Hepatocyte (in vitro differentiated cells): Measurements from ENCODE around the gene CYP27C1. TPM values are rescaled to one million over a fixed set of nuclear protein-coding genes. Genes with fewer than 3 reads are reported as not detected.
A peak's percentile ranks its signal among the peaks of the same experiment; 100 is the strongest.

ENCODE experiments used
- DNase-seq: peaks from one replicate; pipeline ENCODE4 v3.0.0-alpha.2; 2016; ENCODE audit warnings: low spot score
- H2AFZ ChIP-seq: fragments of 200-600 bp; sonication (generic); 2 replicates; pipeline ENCODE4 v1.6.0; 2016; ENCODE audit warnings: antibody characterized with exemption, mild to moderate bottlenecking
- H3K27ac ChIP-seq: fragments of 200-600 bp; sonication (generic); 2 replicates; pipeline ENCODE4 v1.5.1; 2016; ENCODE audit warnings: mild to moderate bottlenecking
- H3K27me3 ChIP-seq: fragments of 200-600 bp; sonication (generic); 2 replicates; pipeline ENCODE4 v1.6.1; 2016
- H3K36me3 ChIP-seq: fragments of 200-600 bp; sonication (generic); replicated peaks from 2 replicates; pipeline ENCODE4 v1.5.1; 2016; ENCODE audit warnings: low read depth; ENCODE audit not compliant: insufficient read depth
- H3K4me1 ChIP-seq: fragments of 200-600 bp; sonication (generic); 2 replicates; pipeline ENCODE4 v1.5.1; 2016; ENCODE audit warnings: mild to moderate bottlenecking, moderate library complexity; ENCODE audit not compliant: insufficient read depth
- H3K4me2 ChIP-seq: fragments of 200-600 bp; sonication (generic); 2 replicates; pipeline ENCODE4 v1.6.0; 2016
- H3K4me3 ChIP-seq: fragments of 200-600 bp; sonication (generic); 2 replicates; pipeline ENCODE4 v1.5.1; 2016; ENCODE audit warnings: mild to moderate bottlenecking
- H3K79me2 ChIP-seq: fragments of 200-600 bp; sonication (generic); 2 replicates; pipeline ENCODE4 v1.6.0; 2017; ENCODE audit warnings: mild to moderate bottlenecking
- H3K9me2 ChIP-seq: fragments of 200-600 bp; sonication (generic); replicated peaks from 2 replicates; pipeline ENCODE4 v1.6.0; 2017; ENCODE audit warnings: mild to moderate bottlenecking; ENCODE audit not compliant: insufficient read depth
- H3K9me3 ChIP-seq: fragments of 200-600 bp; sonication (generic); 2 replicates; pipeline ENCODE4 v1.5.1; 2016; ENCODE audit warnings: low read depth, mild to moderate bottlenecking
- H4K20me1 ChIP-seq: fragments of 200-600 bp; sonication (generic); 2 replicates; pipeline ENCODE4 v1.6.0; 2016; ENCODE audit warnings: mild to moderate bottlenecking; ENCODE audit not compliant: insufficient read depth, poor library complexity, severe bottlenecking
- CTCF ChIP-seq: fragments of 200-600 bp; sonication (generic); IDR thresholded peaks from 2 replicates; pipeline ENCODE4 v1.5.1; 2016; ENCODE audit warnings: antibody characterized with exemption, mild to moderate bottlenecking; ENCODE audit not compliant: poor library complexity
- EZH2 ChIP-seq: fragments of 200-600 bp; sonication (generic); IDR thresholded peaks from 2 replicates; pipeline ENCODE4 v1.6.1; 2016; ENCODE audit warnings: antibody characterized with exemption, mild to moderate bottlenecking, borderline replicate concordance
- EZH2phosphoT487 ChIP-seq: fragments of 200-600 bp; sonication (generic); IDR thresholded peaks from one replicate; pipeline ENCODE4 v1.6.1; 2018; ENCODE audit warnings: antibody characterized with exemption, mild to moderate bottlenecking, low read depth, moderate library complexity; ENCODE audit not compliant: unreplicated experiment, severe bottlenecking
- WGBS: methylation state at CpG from one replicate; pipeline ENCODE4 v1.1.6; 2016; ENCODE audit warnings: low lambda C conversion rate; ENCODE audit errors: missing lambda C conversion rate; 5-methylcytosine and 5-hydroxymethylcytosine counted together
- polyA plus RNA-seq: library from polyadenylated mRNA; unstranded; fragments of >200 nt; fragmentation: Nextera tagmentation; extraction: Ambion mirVana; gene quantifications from 2 replicates; pipeline ENCODE4 v1.2.1, GENCODE V29; 2016
- total RNA-seq: library from RNA; depleted of rRNA; stranded (reverse); fragments of >200 nt; gene quantifications from 2 replicates; pipeline ENCODE4 v1.2.3, GENCODE V29; 2014

Gene CYP27C1
- total and polyA plus RNA-seq, 2 experiments from 2014 or later: 1.2 to 1.4 TPM

GRCh38 chr2:127140538-127140937 is 79.6 kb downstream of the CYP27C1 start:
- peak overlapping the region; percentile 43 for H3K27ac ChIP-seq
- DNase-seq: no peak

GRCh38 chr2:127139766-127140165 is 80.3 kb downstream of the CYP27C1 start:
- DNase-seq: no peak
- 85% methylated on average over 2 of the region's 2 CpGs for WGBS
- H4K20me1 ChIP-seq: no peaks in the 10 kb centered on the region
- H3K4me1 ChIP-seq: peaks cover 4% of the 10 kb centered on the region
- H3K36me3 ChIP-seq: no peaks in the 10 kb centered on the region
- no peak overlapping the region for H3K27ac ChIP-seq
- no peaks in the 10 kb centered on the region for H3K79me2 ChIP-seq
- TF ChIP-seq EZH2 (no peak), CTCF (no peak), EZH2phosphoT487 (no peak)
- H3K9me2 ChIP-seq: no peaks in the 10 kb centered on the region
- no peaks in the 10 kb centered on the region for H3K9me3 ChIP-seq
- H3K4me2 ChIP-seq: no peak overlapping the region
- no peak overlapping the region for H2AFZ ChIP-seq
- no peaks in the 10 kb centered on the region for H3K27me3 ChIP-seq
- H3K4me3 ChIP-seq: no peak overlapping the region

More at GRCh38 chr2:127140538-127140937, 79.6 kb downstream of the CYP27C1 start:
- WGBS: 60% methylated on average over 13 of the region's 13 CpGs
- no peaks in the 10 kb centered on the region for H3K27me3 ChIP-seq
- no peak for TF ChIP-seq EZH2
- no peak for TF ChIP-seq EZH2phosphoT487
- TF ChIP-seq CTCF: no peak
- H3K4me2 ChIP-seq: no peak overlapping the region
- no peak overlapping the region for H3K4me3 ChIP-seq
- no peaks in the 10 kb centered on the region for H3K9me3 ChIP-seq
- no peaks in the 10 kb centered on the region for H3K36me3 ChIP-seq
- no peaks in the 10 kb centered on the region for H3K79me2 ChIP-seq
- no peaks in the 10 kb centered on the region for H4K20me1 ChIP-seq
- H3K4me1 ChIP-seq: peaks cover under 1% of the 10 kb centered on the region
- H2AFZ ChIP-seq: no peak overlapping the region
- no peaks in the 10 kb centered on the region for H3K9me2 ChIP-seq

GRCh38 chr2:127138281-127138680 is 81.8 kb downstream of the CYP27C1 start:
- Histone ChIP-seq H3K9me2 (no peaks in the 10 kb centered on the region), H3K36me3 (no peaks in the 10 kb centered on the region), H3K27ac (no peak overlapping the region), H3K79me2 (no peaks in the 10 kb centered on the region), H3K4me2 (no peak overlapping the region), H2AFZ (no peak overlapping the region), H3K9me3 (no peaks in the 10 kb centered on the region), H3K4me3 (no peak overlapping the region), H3K27me3 (no peaks in the 10 kb centered on the region), H3K4me1 (peaks cover 11% of the 10 kb centered on the region), H4K20me1 (no peaks in the 10 kb centered on the region)
- 91% methylated on average over 12 of the region's 12 CpGs for WGBS
- no peak for DNase-seq
- TF ChIP-seq CTCF (no peak), EZH2 (no peak), EZH2phosphoT487 (no peak)

GRCh38 chr2:127137741-127138140 is 82.4 kb downstream of the CYP27C1 start:
- 91% methylated on average over 15 of the region's 15 CpGs for WGBS
- Histone ChIP-seq H3K4me2 (no peak overlapping the region), H3K79me2 (no peaks in the 10 kb centered on the region), H3K27ac (no peak overlapping the region), H3K4me1 (peaks cover 11% of the 10 kb centered on the region), H3K9me3 (no peaks in the 10 kb centered on the region), H3K36me3 (no peaks in the 10 kb centered on the region), H2AFZ (no peak overlapping the region), H3K9me2 (no peaks in the 10 kb centered on the region), H4K20me1 (no peaks in the 10 kb centered on the region), H3K27me3 (no peaks in the 10 kb centered on the region), H3K4me3 (no peak overlapping the region)
- TF ChIP-seq EZH2phosphoT487: no peak
- TF ChIP-seq EZH2: no peak
- TF ChIP-seq CTCF: no peak
- DNase-seq: no peak
